Gastrocnemius medialis (tissue), 4 donors: Measurements from ENCODE around the gene TARDBP. TPM values are rescaled to one million over a fixed set of nuclear protein-coding genes. Genes with fewer than 3 reads are reported as not detected.
"Not testable (repeated sequence)": the region's sequence is repeated elsewhere in the genome, so short reads cannot be mapped to it uniquely, and the experiment has no call there.

Experiments used
- ATAC-seq, 2 donors: fragments of 150-250 bp; one replicate each; pipeline ENCODE4 v1.9.1; 2016
- DNase-seq, 2 donors: peaks; one replicate each; pipeline ENCODE4 v3.0.0-alpha.2; 2019
- H3K27ac ChIP-seq, 4 donors: fragments of 200-600 bp; sonication (generic); 1 replicate in 1 of 4; 2 replicates in 3 of 4; pipeline ENCODE4 v1.5.1; 2016 to 2018; ENCODE audit warnings: mild to moderate bottlenecking in 2 of 4, moderate library complexity in 1 of 4
- H3K27me3 ChIP-seq, 3 donors: fragments of 200-600 bp; sonication (generic) in 2 of 3; 1 replicate in 1 of 3; 2 replicates in 2 of 3; pipeline versions ENCODE4 v1.5.1 to v1.6.0; 2016 to 2019; ENCODE audit warnings: mild to moderate bottlenecking in 1 of 3, moderate library complexity in 1 of 3
- H3K36me3 ChIP-seq, 2 donors: fragments of 200-600 bp; sonication (generic) in 1 of 2; one replicate each; pipeline ENCODE4 v1.5.1; 2017 to 2018
- H3K4me1 ChIP-seq, 2 donors: fragments of 200-600 bp; sonication (generic) in 1 of 2; one replicate each; pipeline ENCODE4 v1.5.1; 2016 to 2017; ENCODE audit warnings: mild to moderate bottlenecking in 2 of 2
- H3K4me3 ChIP-seq, 4 donors: fragments of 200-600 bp; sonication (generic) in 3 of 4; 1 replicate in 1 of 4; 2 replicates in 3 of 4; pipeline ENCODE4 v1.5.1; 2016 to 2019; ENCODE audit warnings: mild to moderate bottlenecking in 2 of 4
- H3K9me3 ChIP-seq, 3 donors: fragments of 200-600 bp; sonication (generic) in 2 of 3; 1 replicate in 1 of 3; 2 replicates in 2 of 3; pipeline ENCODE4 v1.5.1; 2016 to 2019
- CTCF ChIP-seq, 5 experiments: fragments of 450-650 bp in 3 of 5; fragments of 200-600 bp in 2 of 5; sonication (generic) in 2 of 5; IDR thresholded peaks in 4 of 5; conservative IDR thresholded peaks in 1 of 5; 1 replicate in 4 of 5; 2 replicates in 1 of 5; pipeline ENCODE4 v1.5.1; 2016 to 2019; ENCODE audit warnings: antibody characterized with exemption in 5 of 5, mild to moderate bottlenecking in 3 of 5, moderate library complexity in 3 of 5
- POLR2A ChIP-seq, 2 donors: fragments of 450-650 bp; IDR thresholded peaks; one replicate each; pipeline ENCODE4 v1.6.1; 2017; ENCODE audit warnings: antibody characterized with exemption in 2 of 2, mild to moderate bottlenecking in 2 of 2, moderate library complexity in 2 of 2
- in situ Hi-C, 4 donors: fragments of 200-750 bp; cut with MboI; loops; one replicate each; pipeline versions ENCODE4 v1.15.0 to v1.8.0; 2017; ENCODE audit warnings: low sequenced_read_pairs in 4 of 4
- intact Hi-C: fragments of 100-400 bp; cut with DNase I; formaldehyde crosslinking; loops from one replicate; pipeline ENCODE4 v1.15.1; 2023; ENCODE audit warnings: low total_unique reads
- total RNA-seq, 4 donors: library from RNA; depleted of rRNA; stranded (reverse); fragments of >200 nt; gene quantifications; one replicate each; pipeline versions ENCODE4 v1.1.0 to v1.2.3, GENCODE V29; 2016

Gene TARDBP
- total RNA-seq, 4 donors from 2014 or later = 72.0 to 101 (median 85.5) TPM

- in situ Hi-C loops = loop anchor here in 1 of 4 donors (25.0 kb wide), 1 partner anchor 591 kb away; no protein-coding TSS in a partner anchor
- no peak for ATAC-seq
- Histone ChIP-seq H3K4me1 (no peaks in the 10 kb centered on the region), H3K27ac (no peak within 1 kb of the TSS), H3K36me3 (no peaks in the 10 kb centered on the region), H3K4me3 (no peak within 1 kb of the TSS), H3K9me3 (no peaks in the 10 kb centered on the region), H3K27me3 (no peaks in the 10 kb centered on the region)
- TF ChIP-seq POLR2A (IDR thresholded peaks at IDR 0.05) (no peak), CTCF (IDR thresholded peaks at IDR 0.05 in 4 of 5, conservative IDR thresholded peaks at IDR 0.05 in 1 of 5) (no peak)
- DNase-seq = no peak
- intact Hi-C loops = no loop called here
Observed at GRCh38 chr1:11046625-11047365, 34.3 kb downstream of the TARDBP start, which contains the start of gene MASP2. MASP2 (minus strand) TSS chr1:11047239; CDS start chr1:11047207, 32 bp downstream.

- H3K27me3 ChIP-seq, intact Hi-C loops, H3K4me1 ChIP-seq, H3K9me3 ChIP-seq, in situ Hi-C loops, DNase-seq, H3K4me3 ChIP-seq, ATAC-seq, H3K27ac ChIP-seq: not testable (repeated sequence)
- peaks cover 0 to 15% of the 10 kb centered on the region in 2 donors for H3K36me3 ChIP-seq
Observed at GRCh38 chr1:11051121-11051520, 38.7 kb downstream of the TARDBP start.

- Histone ChIP-seq H3K4me3 (no peak overlapping the region), H3K4me1 (no peaks in the 10 kb centered on the region), H3K9me3 (no peaks in the 10 kb centered on the region), H3K27ac (no peak overlapping the region), H3K27me3 (no peaks in the 10 kb centered on the region), H3K36me3 (peaks cover 0 to 24% of the 10 kb centered on the region in 2 donors)
- TF ChIP-seq POLR2A (IDR thresholded peaks at IDR 0.05) = no peak
- no peak for TF ChIP-seq CTCF (IDR thresholded peaks at IDR 0.05 in 4 of 5, conservative IDR thresholded peaks at IDR 0.05 in 1 of 5)
- ATAC-seq = no peak
- in situ Hi-C loops (no loop called here), intact Hi-C loops (no loop called here)
- DNase-seq = no peak
Observed at GRCh38 chr1:11051781-11052511, 39.5 kb downstream of the TARDBP start.

- Histone ChIP-seq H3K9me3 (no peaks in the 10 kb centered on the region), H3K27me3 (no peaks in the 10 kb centered on the region), H3K27ac (no peak overlapping the region), H3K36me3 (peaks cover 0 to 27% of the 10 kb centered on the region in 2 donors), H3K4me3 (no peak overlapping the region), H3K4me1 (no peaks in the 10 kb centered on the region)
- ATAC-seq (no peak), DNase-seq (no peak)
- in situ Hi-C loops (no loop called here), intact Hi-C loops (no loop called here)
- TF ChIP-seq CTCF (IDR thresholded peaks at IDR 0.05 in 4 of 5, conservative IDR thresholded peaks at IDR 0.05 in 1 of 5) = no peak
- no peak for TF ChIP-seq POLR2A (IDR thresholded peaks at IDR 0.05)
Observed at GRCh38 chr1:11052839-11053757, 40.6 kb downstream of the TARDBP start.
